ENCODE measurements around the gene SNX9.
"Not testable (repeated sequence)": the region's sequence is repeated elsewhere in the genome, so short reads cannot be mapped to it uniquely, and the experiment has no call there.

Gene SNX9

DNA sequence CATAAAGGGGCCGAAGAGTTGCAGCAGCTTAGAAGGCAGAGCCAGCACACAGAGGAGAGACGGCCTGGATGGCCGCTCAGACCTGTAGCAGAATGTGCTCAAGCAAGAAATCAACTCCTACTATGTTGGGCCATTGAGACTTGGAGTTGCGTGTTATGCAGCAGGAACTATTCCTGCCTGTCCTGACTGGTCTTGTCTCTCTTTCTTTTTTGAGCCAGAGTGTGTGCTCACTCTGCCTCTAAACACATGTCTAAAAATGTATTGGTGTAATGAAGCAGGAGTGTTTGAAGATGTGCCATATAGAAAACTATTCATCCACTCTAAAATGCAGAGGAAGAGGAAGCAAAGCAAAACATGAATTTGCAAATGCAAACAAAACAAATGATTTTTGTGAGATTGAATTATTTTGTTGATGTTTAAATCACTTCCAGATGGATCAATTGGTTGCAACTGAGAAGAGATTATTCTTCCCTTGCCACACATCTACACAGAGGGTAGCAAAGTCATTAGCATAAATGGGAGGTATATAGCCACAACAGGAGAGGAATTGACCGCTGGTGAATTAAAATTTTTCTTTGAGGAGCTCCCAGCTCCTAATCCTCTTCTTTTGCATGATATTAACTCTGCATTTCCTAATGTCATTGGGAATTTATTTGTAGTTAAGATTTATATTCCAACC, 138.2 kb downstream of the SNX9 start:
- no peak for DNase-seq

DNA sequence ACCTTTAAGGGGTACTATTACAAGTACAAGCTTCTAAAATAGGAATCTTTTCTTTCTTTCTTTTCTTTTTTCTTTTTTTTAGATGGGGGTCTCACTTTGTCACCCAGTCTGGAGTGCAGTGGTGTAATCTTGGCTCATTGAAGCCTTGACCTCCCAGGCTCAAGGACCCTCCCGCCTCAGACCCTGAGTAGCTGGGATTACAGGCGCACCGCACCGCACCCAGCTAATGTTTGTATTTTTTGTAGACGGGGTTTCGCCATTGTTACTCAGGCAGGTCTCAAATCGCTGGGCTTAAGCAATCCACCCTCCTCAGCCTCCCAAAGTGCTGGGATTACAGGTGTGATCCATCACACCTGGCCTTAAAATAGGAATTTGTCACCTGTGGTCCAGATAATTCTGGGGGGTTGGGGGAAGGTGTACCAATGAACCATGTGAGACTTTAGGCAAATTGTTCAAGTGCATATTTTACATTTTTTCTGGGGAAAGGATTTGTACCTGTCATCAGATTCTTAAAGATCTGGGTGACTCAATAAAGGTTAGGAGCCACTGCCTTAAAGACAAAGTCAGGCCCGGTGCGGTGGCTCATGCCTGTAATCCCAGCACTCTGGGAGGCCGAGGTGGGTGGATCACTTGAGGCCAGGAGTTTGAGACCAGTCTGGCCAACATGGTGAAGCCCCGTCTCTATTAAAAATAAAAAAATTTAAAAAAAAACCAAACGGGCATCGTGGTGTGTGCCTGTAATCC, 139.0 kb downstream of the SNX9 start:
- DNase-seq: no peak

DNA sequence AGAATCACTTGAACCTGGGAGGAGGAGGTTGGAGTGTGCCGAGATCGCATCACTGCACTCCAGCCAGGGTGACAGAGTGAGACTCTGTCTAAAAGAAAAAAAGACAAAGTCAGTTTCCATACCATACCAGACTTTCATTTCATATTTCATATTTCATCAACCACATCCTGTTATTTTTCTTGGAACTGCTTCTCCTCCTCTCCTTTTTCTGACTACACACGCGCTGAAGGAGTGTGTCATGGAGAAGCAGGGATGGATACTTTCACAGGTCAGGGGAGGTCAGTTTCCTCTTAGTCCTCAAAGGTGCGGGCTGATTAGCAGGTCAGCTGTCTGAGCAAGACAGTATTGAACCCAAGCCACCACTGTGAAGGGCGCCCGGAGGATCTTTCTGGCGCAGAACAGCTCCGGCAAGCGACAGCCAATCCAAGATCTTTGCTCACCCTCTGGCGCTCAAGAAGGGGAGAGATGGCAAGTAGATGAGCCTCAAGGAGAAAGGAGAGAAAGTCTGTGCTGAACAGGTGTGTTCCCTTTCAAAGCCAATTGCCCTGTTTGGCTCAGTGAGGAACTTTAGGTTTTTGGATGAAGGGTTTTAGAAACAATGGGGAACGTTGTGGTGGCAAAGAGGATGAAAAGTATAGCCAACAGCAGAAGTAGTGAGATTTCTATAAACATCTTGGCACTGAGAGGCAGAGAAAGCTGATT, 139.7 kb downstream of the SNX9 start:
- peak; percentile 40 for DNase-seq

GRCh38 chr6:157964100-157964499, 141.1 kb downstream of the SNX9 start:
- DNase-seq: no peak

- DNase-seq: no peak
These were observed 142.3 kb downstream of the SNX9 start for GRCh38 chr6:157965387-157965786.

DNA sequence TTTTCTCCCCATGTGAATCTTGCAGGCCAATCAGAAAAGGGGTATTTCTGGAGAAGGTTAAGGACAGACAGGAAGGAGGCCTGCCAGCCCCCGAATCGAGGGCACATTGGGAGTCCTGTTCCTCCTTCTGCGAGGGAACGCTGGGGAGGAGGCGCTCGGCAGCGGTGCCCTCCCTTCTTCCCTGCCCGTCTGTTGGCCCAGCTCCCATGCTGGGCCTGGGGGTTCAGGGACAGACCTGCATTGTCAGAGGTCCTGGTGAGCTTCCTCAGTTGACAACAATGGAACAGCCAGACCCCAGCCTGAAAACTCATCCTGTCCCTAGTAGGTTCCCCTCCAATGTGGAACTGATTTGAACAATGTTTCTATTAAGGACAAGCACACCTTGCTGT, 143.5 kb downstream of the SNX9 start:
- DNase-seq: no peak

DNA sequence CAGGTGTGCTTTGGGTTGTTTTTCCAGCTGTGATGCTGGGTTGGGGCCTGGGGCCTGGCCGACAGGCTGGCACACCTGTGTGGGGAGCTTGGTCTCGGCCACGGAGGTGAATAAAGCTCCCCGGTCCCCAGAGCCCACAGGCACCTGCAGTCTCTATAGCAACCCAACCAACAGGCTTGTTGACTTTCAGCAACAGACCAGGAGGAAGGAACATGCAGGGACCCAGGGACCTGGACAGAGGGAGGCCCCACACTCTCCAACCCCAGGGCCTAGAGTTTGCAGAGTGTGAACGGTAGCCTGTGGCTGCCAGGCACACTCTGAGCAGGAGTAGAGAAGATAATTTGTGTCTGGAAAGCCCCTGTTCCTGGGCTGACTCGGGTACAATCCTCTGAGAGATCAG, 144.0 kb downstream of the SNX9 start:
- DNase-seq: no peak

GRCh38 chr6:157967486-157967885, 144.4 kb downstream of the SNX9 start:
- DNase-seq: no peak

DNA sequence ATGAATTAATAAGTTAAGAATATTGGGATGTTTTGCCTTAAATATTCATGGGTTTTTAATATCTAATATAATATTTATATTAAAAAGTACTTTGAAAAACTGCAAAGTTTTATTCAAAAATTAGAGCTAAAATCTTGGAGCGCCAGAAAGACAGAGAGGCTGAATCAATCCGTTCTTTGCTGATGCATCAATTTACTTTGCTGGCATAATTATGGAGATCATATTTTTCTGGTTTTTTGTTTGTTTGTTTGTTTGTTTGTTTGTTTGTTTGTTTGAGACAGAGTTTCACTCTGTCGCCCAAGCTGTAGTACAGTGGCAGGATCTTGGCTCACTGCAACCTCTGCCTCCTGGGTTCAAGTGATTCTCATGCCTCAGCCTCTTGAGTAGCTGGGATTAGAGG, 149.1 kb downstream of the SNX9 start:
- DNase-seq: not testable (repeated sequence)

GRCh38 chr6:157974341-157974894, 151.4 kb downstream of the SNX9 start:
- no peak for DNase-seq

DNA sequence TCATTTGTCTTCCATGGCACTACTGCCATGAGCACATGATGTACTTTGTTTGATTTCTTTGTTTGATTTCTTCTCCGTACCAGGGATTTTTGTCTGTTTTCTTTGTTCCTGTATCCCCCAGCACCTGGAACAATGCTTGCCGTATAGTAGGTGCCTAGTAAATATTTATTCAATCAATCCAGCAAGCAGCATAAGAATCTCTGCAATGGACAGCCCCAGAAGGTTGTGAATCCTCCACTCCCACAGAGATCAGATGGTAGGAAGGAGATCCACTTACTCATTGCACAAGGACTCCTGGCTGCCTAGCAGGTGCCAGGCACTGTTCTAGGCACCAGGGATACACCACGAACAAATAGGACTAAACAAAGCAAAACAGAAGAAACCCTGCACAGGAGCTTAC, 151.9 kb downstream of the SNX9 start:
- DNase-seq: no peak

GRCh38 chr6:157975456-157975855, 152.4 kb downstream of the SNX9 start:
- no peak for DNase-seq

DNA sequence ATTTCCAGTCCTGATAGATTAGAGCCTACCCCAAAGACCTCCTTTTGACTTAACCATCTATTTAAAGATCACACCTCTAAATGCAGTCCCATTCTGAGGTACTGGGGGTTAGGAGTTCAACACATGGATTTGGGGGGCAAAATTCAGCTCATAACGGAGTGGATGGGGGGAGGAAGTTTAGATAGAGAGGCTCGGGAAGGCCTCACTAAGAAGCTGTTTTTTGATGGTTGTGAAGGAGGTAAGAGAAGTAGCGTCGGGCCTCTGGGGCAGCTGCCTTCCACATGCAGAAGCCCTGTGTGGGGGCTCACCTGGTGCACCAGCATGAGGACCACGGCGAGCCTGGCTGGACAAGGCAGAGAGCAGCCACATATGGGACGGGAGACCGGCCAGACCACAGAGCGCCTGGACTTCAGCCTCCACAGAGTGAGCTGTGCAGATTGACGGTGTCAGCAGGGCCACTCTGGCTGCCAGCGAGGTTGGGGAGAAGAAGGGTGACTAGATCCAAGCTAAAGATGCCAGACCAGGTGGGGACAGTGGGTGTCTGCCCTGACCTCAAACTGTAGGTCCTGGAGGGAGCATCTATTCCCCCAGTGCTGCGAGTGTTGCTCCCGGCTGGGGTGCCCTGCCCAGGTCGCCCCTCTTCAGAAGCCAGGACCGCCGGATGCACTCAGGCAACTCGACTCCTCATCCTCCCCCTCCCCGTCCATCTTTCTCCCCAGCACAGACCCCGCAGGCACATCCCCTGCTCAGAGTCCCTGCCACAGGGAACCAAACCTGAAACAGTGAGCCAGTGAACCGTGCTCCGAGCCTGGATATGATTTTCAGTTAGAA, 153.5 kb downstream of the SNX9 start:
- no peak for DNase-seq

DNA sequence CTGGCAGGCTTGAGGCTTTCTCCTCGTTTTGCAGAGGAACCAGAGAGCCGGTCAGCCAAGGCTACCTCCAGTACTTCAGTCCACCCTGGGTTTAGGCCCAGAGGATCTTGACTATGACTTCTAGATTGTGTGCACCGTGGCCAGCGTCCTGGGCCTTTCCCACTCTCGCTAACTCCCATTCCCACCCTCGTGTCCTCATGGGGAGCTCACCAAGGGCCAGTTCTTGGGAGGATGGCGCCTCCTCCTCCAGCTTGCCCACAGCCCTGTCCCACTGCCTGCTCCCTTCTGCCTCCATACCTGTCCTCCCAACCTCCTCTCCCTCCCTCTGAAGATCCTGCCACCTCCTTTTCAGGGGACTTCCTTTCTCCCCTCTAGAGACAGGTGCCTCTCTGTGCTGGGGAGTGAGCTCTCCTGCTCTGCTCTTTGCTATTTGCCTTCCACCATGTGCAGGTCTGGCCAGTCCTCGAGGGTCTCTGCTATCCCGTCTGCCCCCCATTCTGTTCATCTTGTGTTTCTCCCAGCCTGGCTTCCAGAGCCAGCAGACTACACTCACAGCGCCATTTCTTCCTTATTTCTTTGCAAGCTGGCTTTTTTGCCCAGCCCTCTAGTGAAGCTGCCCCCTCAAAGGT, 154.2 kb downstream of the SNX9 start:
- DNase-seq: no peak

DNA sequence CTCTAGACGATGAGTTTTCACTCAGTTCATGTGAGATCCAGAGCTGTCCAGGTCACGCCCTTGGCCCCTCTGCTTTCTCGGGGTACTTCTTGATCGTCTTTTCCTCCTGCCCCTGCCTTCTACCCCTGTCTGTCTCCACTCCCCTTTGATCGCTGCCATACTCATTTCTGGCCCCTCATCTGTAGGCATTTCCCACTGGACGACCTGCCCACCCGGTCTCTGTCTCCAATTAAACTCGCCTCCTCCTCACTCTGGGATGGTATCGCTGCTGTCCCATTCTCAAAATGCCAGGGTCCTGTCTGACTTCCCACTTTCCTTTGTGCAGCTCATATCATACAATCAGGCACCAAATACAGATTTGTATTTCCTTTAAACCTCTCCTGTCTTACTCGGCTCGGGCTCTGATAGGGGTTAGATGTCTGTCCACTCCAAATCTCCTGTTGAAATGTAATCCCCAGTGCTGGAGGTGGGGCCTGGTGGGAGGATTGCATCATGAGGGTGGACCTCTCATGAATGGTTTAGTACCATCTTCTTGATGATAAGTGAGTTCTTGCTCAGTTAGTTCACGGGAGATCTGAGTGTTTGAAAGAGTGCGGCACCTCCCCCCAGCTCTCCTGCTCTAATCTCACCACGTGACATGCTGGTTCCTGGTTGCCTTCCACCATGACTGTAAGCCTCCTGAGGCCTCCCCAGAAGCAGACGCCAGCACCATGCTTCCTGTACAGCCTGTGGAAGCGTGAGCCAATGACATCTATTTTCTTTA, 155.2 kb downstream of the SNX9 start:
- DNase-seq: no peak

DNA sequence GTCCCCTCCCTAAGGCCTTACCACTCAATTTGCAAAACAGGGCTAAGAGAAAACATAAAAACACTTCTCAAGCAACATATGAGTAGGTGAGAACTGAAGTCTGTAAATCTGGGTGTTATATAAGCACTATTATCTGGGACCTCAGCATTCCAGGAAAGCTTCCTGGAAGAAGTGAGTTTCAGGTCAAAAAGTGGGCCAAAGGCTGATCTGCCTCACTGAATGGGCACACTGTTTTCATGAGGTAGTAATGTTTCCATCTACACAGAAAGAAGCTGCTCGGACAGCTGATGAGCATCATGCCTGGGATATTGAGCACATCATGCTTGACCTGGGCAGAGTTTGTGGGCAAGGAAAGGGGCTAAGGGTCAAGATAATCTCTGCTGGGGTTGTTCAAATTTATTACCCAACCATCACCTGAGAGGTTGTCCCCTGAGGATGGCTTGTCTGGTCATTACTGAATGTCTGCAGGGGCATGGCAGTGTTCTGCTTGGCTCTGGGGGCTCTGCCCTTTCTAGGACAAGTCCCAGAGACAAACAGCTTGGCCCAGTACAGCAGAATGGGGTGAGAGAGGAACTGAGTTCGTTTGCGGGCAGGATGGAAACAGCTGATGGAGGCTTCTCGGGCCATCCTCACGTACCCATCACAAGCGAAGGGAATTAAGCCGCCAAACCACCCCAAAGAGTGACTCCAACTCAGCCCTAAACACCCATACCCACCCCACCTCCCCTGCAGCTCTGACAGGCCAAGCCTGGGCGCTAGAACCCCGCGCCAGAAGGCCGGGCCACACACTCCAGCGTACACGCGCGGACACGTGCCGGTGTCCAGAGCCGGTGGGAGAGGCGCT, 157.5 kb downstream of the SNX9 start:
- DNase-seq: no peak

- DNase-seq: no peak
These were observed 158.0 kb downstream of the SNX9 start for GRCh38 chr6:157981132-157981394.

DNA sequence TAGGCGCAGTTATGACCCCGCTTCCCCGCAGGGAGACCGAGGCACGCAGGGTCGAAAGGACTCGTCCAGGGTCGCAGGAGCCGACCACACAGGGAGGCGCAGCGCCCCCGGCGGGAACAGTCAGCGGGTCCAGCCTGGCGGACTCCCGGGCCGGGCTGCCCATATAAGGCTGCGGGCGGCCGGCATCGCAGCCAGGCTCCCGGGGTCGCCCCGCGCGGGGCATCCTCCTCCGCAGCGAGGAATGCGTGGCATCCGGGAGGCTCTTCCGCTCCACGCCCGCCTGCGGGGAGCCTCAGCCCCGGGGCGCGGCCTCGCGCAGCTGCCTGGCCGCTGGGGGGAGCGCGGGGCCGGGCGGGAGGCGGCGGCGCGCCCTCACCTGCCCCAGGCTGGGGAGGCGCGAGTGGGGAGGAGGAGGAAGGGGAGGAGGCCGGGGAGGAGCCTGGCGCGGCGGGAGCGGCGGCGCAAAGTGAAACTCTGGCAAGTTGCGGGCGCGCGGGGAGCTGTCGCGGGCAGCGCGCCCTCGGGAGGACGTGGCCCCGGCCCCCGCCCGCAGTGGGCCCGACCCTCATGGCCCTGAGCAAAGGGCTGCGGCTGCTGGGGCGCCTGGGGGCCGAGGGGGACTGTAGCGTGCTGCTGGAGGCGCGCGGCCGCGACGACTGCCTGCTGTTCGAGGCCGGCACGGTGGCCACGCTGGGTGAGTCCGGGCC, 158.5 kb downstream of the SNX9 start, which contains the start of gene SYNJ2:
SYNJ2 (plus strand) TSS at position 469 of the 707 bp plus-strand sequence; CDS start at position 568, 99 bp downstream.
- DNase-seq: peak; percentile 89

GRCh38 chr6:157982102-157982562, 159.1 kb downstream of the SNX9 start:
- peak; percentile 53 for DNase-seq
